Muscle of leg (tissue), 11 donors: ENCODE results near the gene TCF25. TPM values are rescaled to one million over a fixed set of nuclear protein-coding genes. Genes with fewer than 3 reads are reported as not detected.

ENCODE experiments used
- DNase-seq: peaks from one replicate; pipeline ENCODE4 v3.0.0; 2013
- H3K27ac ChIP-seq: one replicate; pipeline ENCODE4 v1.5.1; 2013; ENCODE audit warnings: mild to moderate bottlenecking, low read length, control low read depth
- H3K27me3 ChIP-seq: one replicate; pipeline ENCODE4 v1.6.1; 2013; ENCODE audit warnings: low read length; ENCODE audit not compliant: control insufficient read depth, insufficient read depth
- H3K36me3 ChIP-seq: one replicate; pipeline ENCODE4 v1.6.1; 2013; ENCODE audit warnings: low read length; ENCODE audit not compliant: control insufficient read depth, insufficient read depth
- H3K4me1 ChIP-seq: one replicate; pipeline ENCODE4 v1.6.1; 2013; ENCODE audit warnings: low read length; ENCODE audit not compliant: control insufficient read depth, insufficient read depth
- H3K4me3 ChIP-seq: one replicate; pipeline ENCODE4 v1.5.1; 2013; ENCODE audit warnings: low read length, control low read depth
- H3K9me3 ChIP-seq: replicated peaks from 2 replicates; pipeline ENCODE4 v1.6.1; 2013; ENCODE audit warnings: low read depth, low read length; ENCODE audit not compliant: control insufficient read depth
- WGBS: methylation state at CpG from one replicate; pipeline ENCODE4 v1.1.5; 2013; ENCODE audit warnings: missing lambda C conversion rate; ENCODE audit not compliant: insufficient coverage; 5-methylcytosine and 5-hydroxymethylcytosine counted together
- polyA plus RNA-seq, 8 donors: library from polyadenylated mRNA; unstranded; fragments of 120-200 nt; gene quantifications; one replicate each; pipeline versions ENCODE4 v1.2.1 to v1.2.3, GENCODE V29; 2013; ENCODE audit warnings: inconsistent platforms in 1 of 8, low replicate concordance in 1 of 8; ENCODE audit not compliant: insufficient read length in 8 of 8, insufficient read depth in 1 of 8
- total RNA-seq: library from RNA; stranded (reverse); fragments of 120-200 nt; gene quantifications from one replicate; pipeline ENCODE4 v1.2.4, GENCODE V29; 2013

TCF25 gene
- total and polyA plus RNA-seq, 9 donors: 104 to 141 (median 117) TPM

- H3K9me3 ChIP-seq: no peaks in the 10 kb centered on the region
- H3K4me1 ChIP-seq: no peaks in the 10 kb centered on the region
- no peak overlapping the region for H3K27ac ChIP-seq
- peaks cover 86% of the 10 kb centered on the region for H3K36me3 ChIP-seq
- no peak overlapping the region for H3K4me3 ChIP-seq
- no peaks in the 10 kb centered on the region for H3K27me3 ChIP-seq
- DNase-seq: no peak
- 89% methylated on average over 11 of the region's 18 CpGs for WGBS
These were observed 18.8 kb downstream of the TCF25 start for GRCh38 chr16:89892055-89892630.

- WGBS: 94% methylated on average over 7 of the region's 9 CpGs
- Histone ChIP-seq H3K4me3 (no peak overlapping the region), H3K9me3 (no peaks in the 10 kb centered on the region), H3K27ac (no peak overlapping the region), H3K27me3 (no peaks in the 10 kb centered on the region), H3K36me3 (peaks cover 86% of the 10 kb centered on the region), H3K4me1 (no peaks in the 10 kb centered on the region)
- no peak for DNase-seq
These were observed 19.2 kb downstream of the TCF25 start for GRCh38 chr16:89892635-89893034.

- Histone ChIP-seq H3K27me3 (no peaks in the 10 kb centered on the region), H3K4me1 (no peaks in the 10 kb centered on the region), H3K36me3 (peaks cover 86% of the 10 kb centered on the region), H3K27ac (no peak overlapping the region), H3K9me3 (no peaks in the 10 kb centered on the region), H3K4me3 (no peak overlapping the region)
- WGBS: 90% methylated on average over 41 of the region's 45 CpGs
- DNase-seq: no peak
These were observed 20.5 kb downstream of the TCF25 start for GRCh38 chr16:89893642-89894548.

- no peak for DNase-seq
- Histone ChIP-seq H3K4me3 (no peak overlapping the region), H3K27ac (no peak overlapping the region), H3K9me3 (no peaks in the 10 kb centered on the region), H3K36me3 (peaks cover 88% of the 10 kb centered on the region), H3K4me1 (no peaks in the 10 kb centered on the region), H3K27me3 (no peaks in the 10 kb centered on the region)
- 90% methylated on average over 21 of the region's 26 CpGs for WGBS
These were observed 22.3 kb downstream of the TCF25 start for GRCh38 chr16:89895482-89896250.

GRCh38 chr16:89897204-89897603 is 23.8 kb downstream of the TCF25 start:
- Histone ChIP-seq H3K9me3 (no peaks in the 10 kb centered on the region), H3K4me3 (no peak overlapping the region), H3K27ac (no peak overlapping the region), H3K4me1 (no peaks in the 10 kb centered on the region), H3K27me3 (no peaks in the 10 kb centered on the region), H3K36me3 (peaks cover 79% of the 10 kb centered on the region)
- WGBS: 94% methylated on average over 8 of the region's 11 CpGs
- no peak for DNase-seq

- Histone ChIP-seq H3K36me3 (peaks cover 76% of the 10 kb centered on the region), H3K27me3 (no peaks in the 10 kb centered on the region), H3K4me3 (no peak overlapping the region), H3K27ac (no peak overlapping the region), H3K9me3 (no peaks in the 10 kb centered on the region), H3K4me1 (no peaks in the 10 kb centered on the region)
- 92% methylated on average over 34 of the region's 36 CpGs for WGBS
- no peak for DNase-seq
These were observed 25.0 kb downstream of the TCF25 start for GRCh38 chr16:89898201-89898967.

- WGBS: 93% methylated on average over 16 of the region's 20 CpGs
- H3K9me3 ChIP-seq: no peaks in the 10 kb centered on the region
- H3K4me1 ChIP-seq: no peaks in the 10 kb centered on the region
- H3K36me3 ChIP-seq: peaks cover 77% of the 10 kb centered on the region
- no peak for DNase-seq
- no peak overlapping the region for H3K27ac ChIP-seq
- no peaks in the 10 kb centered on the region for H3K27me3 ChIP-seq
- H3K4me3 ChIP-seq: no peak overlapping the region
These were observed 26.6 kb downstream of the TCF25 start for GRCh38 chr16:89899879-89900481.

GRCh38 chr16:89900885-89901284 is 27.5 kb downstream of the TCF25 start:
- H3K4me1 ChIP-seq: no peaks in the 10 kb centered on the region
- peaks cover 78% of the 10 kb centered on the region for H3K36me3 ChIP-seq
- DNase-seq: no peak
- H3K27ac ChIP-seq: no peak overlapping the region
- no peak overlapping the region for H3K4me3 ChIP-seq
- H3K27me3 ChIP-seq: no peaks in the 10 kb centered on the region
- 97% methylated on average over 17 of the region's 17 CpGs for WGBS
- H3K9me3 ChIP-seq: no peaks in the 10 kb centered on the region

- Histone ChIP-seq H3K4me3 (no peak overlapping the region), H3K27me3 (no peaks in the 10 kb centered on the region), H3K27ac (no peak overlapping the region), H3K4me1 (no peaks in the 10 kb centered on the region), H3K9me3 (no peaks in the 10 kb centered on the region), H3K36me3 (peaks cover 76% of the 10 kb centered on the region)
- WGBS: 83% methylated on average over 11 of the region's 11 CpGs
- no peak for DNase-seq
These were observed 29.6 kb downstream of the TCF25 start for GRCh38 chr16:89902980-89903379.
